Skeletal muscle satellite cell (primary cell): Measurements from ENCODE around the gene CHRM2.

Experiments used
- H3K27me3 ChIP-seq: 2 replicates; pipeline ENCODE4 v1.7.0; 2013; ENCODE audit warnings: low read length; ENCODE audit not compliant: control insufficient read depth, insufficient read depth
- H3K36me3 ChIP-seq: 2 replicates; pipeline ENCODE4 v1.7.0; 2013; ENCODE audit warnings: mild to moderate bottlenecking, control low read depth, low read length; ENCODE audit not compliant: insufficient read depth
- H3K4me1 ChIP-seq: 2 replicates; pipeline ENCODE4 v1.7.0; 2013; ENCODE audit warnings: low read length; ENCODE audit not compliant: control insufficient read depth, insufficient read depth
- H3K4me2 ChIP-seq: 2 replicates; pipeline ENCODE4 v1.7.0; 2013; ENCODE audit warnings: mild to moderate bottlenecking, low read length
- H3K4me3 ChIP-seq: 2 replicates; pipeline ENCODE4 v1.7.0; 2013; ENCODE audit warnings: low read length
- H3K9ac ChIP-seq: 2 replicates; pipeline ENCODE4 v1.7.0; 2013; ENCODE audit warnings: mild to moderate bottlenecking, low read depth, low read length, moderate library complexity
- H3K9me3 ChIP-seq: replicated peaks from 2 replicates; pipeline ENCODE4 v1.7.0; 2013; ENCODE audit warnings: mild to moderate bottlenecking, control low read depth, low read length

Gene CHRM2

DNA sequence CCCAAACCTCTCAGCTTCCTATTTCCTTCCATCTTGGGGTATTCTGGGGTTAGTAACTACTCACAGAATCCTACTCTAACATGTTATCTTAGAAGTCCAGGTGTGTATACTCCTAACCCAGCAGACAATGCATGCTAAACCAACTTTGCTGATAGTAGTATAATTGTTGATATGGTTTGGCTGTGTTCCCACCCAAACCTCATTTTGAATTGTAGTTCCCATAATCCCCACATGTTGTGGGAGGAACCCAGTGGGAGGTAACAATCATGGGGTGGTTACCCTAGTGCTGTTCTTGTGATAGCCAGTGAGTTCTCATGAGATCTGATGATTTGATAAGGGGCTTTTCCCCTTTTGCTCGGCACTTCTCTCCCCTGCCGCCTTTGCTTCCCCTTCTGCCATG, 135.1 kb downstream of the CHRM2 start:
- Histone ChIP-seq H3K9me3 (no peaks in the 10 kb centered on the region), H3K36me3 (no peaks in the 10 kb centered on the region), H3K4me2 (no peak overlapping the region), H3K27me3 (no peaks in the 10 kb centered on the region), H3K4me3 (no peak overlapping the region), H3K4me1 (peaks cover 10% of the 10 kb centered on the region), H3K9ac (no peak overlapping the region)

DNA sequence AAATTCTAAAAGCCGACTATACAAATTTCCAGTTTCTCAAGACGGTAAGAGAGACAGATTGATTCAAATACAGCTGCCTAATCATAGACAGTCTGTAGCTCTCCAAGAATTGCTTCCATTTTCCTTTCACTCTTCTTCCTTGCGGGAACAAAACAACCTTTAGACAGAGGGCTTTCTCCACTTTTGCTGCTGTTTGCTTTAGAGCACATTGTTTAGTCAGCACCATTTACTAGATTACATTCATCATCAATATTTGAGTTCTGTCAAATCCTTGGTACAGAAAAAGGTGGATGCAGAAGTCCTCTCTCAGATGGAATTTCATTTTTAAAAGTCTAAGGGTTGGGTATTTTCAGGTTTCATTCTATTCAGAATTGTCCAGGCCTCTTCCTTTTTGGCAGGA, 137.4 kb downstream of the CHRM2 start:
- no peak overlapping the region for H3K4me2 ChIP-seq
- no peak overlapping the region for H3K4me3 ChIP-seq
- no peaks in the 10 kb centered on the region for H3K9me3 ChIP-seq
- H3K4me1 ChIP-seq: peaks cover 5% of the 10 kb centered on the region
- H3K9ac ChIP-seq: no peak overlapping the region
- no peaks in the 10 kb centered on the region for H3K27me3 ChIP-seq
- H3K36me3 ChIP-seq: no peaks in the 10 kb centered on the region

GRCh38 chr7:137006293-137006692, 137.8 kb downstream of the CHRM2 start:
- H3K36me3 ChIP-seq: no peaks in the 10 kb centered on the region
- H3K4me3 ChIP-seq: no peak overlapping the region
- H3K27me3 ChIP-seq: no peaks in the 10 kb centered on the region
- H3K4me2 ChIP-seq: no peak overlapping the region
- H3K9ac ChIP-seq: no peak overlapping the region
- H3K9me3 ChIP-seq: no peaks in the 10 kb centered on the region
- peaks cover 3% of the 10 kb centered on the region for H3K4me1 ChIP-seq

DNA sequence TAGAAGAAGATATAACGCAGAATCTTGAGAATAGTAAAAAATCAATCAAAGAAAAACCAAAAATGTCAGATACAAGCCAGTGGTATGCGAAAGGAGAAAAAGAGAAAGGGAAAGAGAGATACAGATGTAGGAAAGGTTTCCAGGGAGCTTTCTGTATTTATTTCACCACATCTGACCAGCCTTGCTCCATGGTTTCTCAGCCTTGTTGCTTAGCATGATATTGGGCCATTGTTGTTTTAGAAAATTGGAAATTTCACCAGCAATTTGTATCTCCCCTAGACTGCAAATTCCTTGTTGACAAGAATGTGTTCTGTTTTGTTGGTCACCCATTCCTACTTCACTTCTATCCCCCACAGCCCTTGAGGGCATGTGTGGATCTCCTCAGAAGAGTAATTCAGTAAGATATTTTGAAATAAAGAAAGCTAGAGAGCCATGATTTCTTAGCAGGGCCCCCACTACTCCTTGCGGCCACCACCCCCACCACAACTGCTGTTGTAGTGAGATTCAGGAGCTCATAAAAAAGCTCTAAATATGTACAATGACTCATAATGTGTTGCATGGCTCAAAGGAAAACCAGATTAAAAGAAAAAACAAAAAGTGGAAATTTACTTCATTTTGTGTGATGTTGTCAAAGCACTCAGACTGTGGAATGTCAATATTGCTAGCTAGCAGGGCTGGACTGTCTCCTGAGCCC, 138.7 kb downstream of the CHRM2 start:
- H3K9ac ChIP-seq: no peak overlapping the region
- H3K36me3 ChIP-seq: no peaks in the 10 kb centered on the region
- H3K27me3 ChIP-seq: no peaks in the 10 kb centered on the region
- H3K4me3 ChIP-seq: no peak overlapping the region
- no peaks in the 10 kb centered on the region for H3K4me1 ChIP-seq
- no peak overlapping the region for H3K4me2 ChIP-seq
- H3K9me3 ChIP-seq: no peaks in the 10 kb centered on the region

DNA sequence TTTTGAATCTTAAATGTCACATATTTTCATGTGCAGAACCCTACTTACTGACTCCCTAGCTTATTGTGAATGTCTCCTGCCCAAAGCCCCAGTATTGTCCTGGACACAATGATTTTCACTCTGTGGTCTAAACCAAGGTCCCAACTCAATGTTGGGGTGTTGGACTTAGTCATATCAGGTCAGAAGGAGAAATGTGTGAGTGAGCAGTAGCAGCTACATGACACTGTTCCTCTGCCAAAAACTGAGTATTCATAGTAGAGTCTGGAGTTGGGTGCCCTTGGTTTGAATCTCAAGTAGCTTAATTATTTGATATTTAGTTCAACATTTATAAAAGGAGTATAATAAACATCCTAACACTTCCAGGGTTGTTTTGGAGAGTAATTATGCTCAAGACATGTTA, 141.0 kb downstream of the CHRM2 start:
- Histone ChIP-seq H3K9ac (no peak overlapping the region), H3K4me1 (no peaks in the 10 kb centered on the region), H3K4me2 (no peak overlapping the region), H3K36me3 (no peaks in the 10 kb centered on the region), H3K4me3 (no peak overlapping the region), H3K27me3 (no peaks in the 10 kb centered on the region), H3K9me3 (no peaks in the 10 kb centered on the region)

DNA sequence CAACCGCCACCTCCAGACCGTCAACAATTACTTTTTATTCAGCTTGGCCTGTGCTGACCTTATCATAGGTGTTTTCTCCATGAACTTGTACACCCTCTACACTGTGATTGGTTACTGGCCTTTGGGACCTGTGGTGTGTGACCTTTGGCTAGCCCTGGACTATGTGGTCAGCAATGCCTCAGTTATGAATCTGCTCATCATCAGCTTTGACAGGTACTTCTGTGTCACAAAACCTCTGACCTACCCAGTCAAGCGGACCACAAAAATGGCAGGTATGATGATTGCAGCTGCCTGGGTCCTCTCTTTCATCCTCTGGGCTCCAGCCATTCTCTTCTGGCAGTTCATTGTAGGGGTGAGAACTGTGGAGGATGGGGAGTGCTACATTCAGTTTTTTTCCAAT, 146.6 kb downstream of the CHRM2 start:
- Histone ChIP-seq H3K9ac (no peak overlapping the region), H3K27me3 (no peaks in the 10 kb centered on the region), H3K36me3 (no peaks in the 10 kb centered on the region), H3K4me1 (no peaks in the 10 kb centered on the region), H3K9me3 (no peaks in the 10 kb centered on the region), H3K4me2 (no peak overlapping the region), H3K4me3 (no peak overlapping the region)

GRCh38 chr7:137017221-137017620, 148.8 kb downstream of the CHRM2 start:
- no peaks in the 10 kb centered on the region for H3K9me3 ChIP-seq
- H3K4me1 ChIP-seq: no peaks in the 10 kb centered on the region
- no peaks in the 10 kb centered on the region for H3K36me3 ChIP-seq
- H3K27me3 ChIP-seq: no peaks in the 10 kb centered on the region
- no peak overlapping the region for H3K4me3 ChIP-seq
- H3K4me2 ChIP-seq: no peak overlapping the region
- no peak overlapping the region for H3K9ac ChIP-seq

GRCh38 chr7:137018468-137018867, 150.0 kb downstream of the CHRM2 start:
- Histone ChIP-seq H3K4me2 (no peak overlapping the region), H3K36me3 (no peaks in the 10 kb centered on the region), H3K9me3 (no peaks in the 10 kb centered on the region), H3K4me3 (no peak overlapping the region), H3K9ac (no peak overlapping the region), H3K4me1 (no peaks in the 10 kb centered on the region), H3K27me3 (no peaks in the 10 kb centered on the region)

DNA sequence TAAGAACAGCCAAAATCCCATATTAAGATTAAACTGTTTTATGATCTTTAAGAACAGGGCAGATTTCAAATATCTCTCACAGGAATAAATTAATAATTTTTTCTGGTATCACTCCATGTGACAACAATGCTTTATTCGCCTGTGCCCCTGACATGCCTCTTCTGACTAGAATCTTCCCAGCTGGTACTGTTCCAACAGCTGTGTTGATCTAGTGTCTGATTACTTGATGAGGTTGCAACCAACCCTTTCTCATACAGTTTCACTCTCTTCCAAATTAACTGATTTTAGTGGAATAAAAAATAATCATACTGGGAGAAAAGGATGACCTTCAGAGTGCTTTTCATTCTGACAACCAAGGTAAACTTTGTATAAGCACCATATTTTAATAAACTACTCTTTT, 151.9 kb downstream of the CHRM2 start:
- Histone ChIP-seq H3K4me2 (no peak overlapping the region), H3K4me1 (no peaks in the 10 kb centered on the region), H3K9me3 (no peaks in the 10 kb centered on the region), H3K9ac (no peak overlapping the region), H3K36me3 (no peaks in the 10 kb centered on the region), H3K4me3 (no peak overlapping the region), H3K27me3 (no peaks in the 10 kb centered on the region)

GRCh38 chr7:137025469-137026175, 157.2 kb downstream of the CHRM2 start:
- no peak overlapping the region for H3K4me3 ChIP-seq
- H3K27me3 ChIP-seq: no peaks in the 10 kb centered on the region
- H3K9ac ChIP-seq: no peak overlapping the region
- H3K4me1 ChIP-seq: no peaks in the 10 kb centered on the region
- no peaks in the 10 kb centered on the region for H3K36me3 ChIP-seq
- no peaks in the 10 kb centered on the region for H3K9me3 ChIP-seq
- no peak overlapping the region for H3K4me2 ChIP-seq

DNA sequence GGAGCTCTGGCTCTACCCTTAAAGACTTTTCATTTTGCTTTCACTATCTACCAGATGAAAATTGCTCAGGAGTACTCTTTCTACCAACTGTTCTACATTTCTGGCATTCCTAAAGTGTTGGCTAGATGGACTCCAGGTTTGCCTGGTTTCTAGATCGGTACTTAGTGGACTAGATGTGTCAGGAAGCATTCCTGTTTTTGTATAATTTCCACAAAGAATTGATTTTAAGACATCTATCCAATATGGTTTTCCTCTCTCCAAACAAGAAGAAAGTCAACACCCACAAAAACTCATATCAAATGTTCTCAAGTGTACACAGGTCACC, 157.7 kb downstream of the CHRM2 start:
- no peak overlapping the region for H3K9ac ChIP-seq
- H3K4me3 ChIP-seq: no peak overlapping the region
- no peaks in the 10 kb centered on the region for H3K27me3 ChIP-seq
- H3K4me2 ChIP-seq: no peak overlapping the region
- no peaks in the 10 kb centered on the region for H3K4me1 ChIP-seq
- H3K9me3 ChIP-seq: no peaks in the 10 kb centered on the region
- no peaks in the 10 kb centered on the region for H3K36me3 ChIP-seq

GRCh38 chr7:137032436-137032835, 164.0 kb downstream of the CHRM2 start:
- H3K27me3 ChIP-seq: no peaks in the 10 kb centered on the region
- no peaks in the 10 kb centered on the region for H3K9me3 ChIP-seq
- H3K4me3 ChIP-seq: no peak overlapping the region
- H3K9ac ChIP-seq: no peak overlapping the region
- H3K4me1 ChIP-seq: no peaks in the 10 kb centered on the region
- no peak overlapping the region for H3K4me2 ChIP-seq
- H3K36me3 ChIP-seq: no peaks in the 10 kb centered on the region
